Tibial nerve (tissue), 4 donors: ENCODE data around the gene TNFRSF13B. TPM values are rescaled to one million over a fixed set of nuclear protein-coding genes. Genes with fewer than 3 reads are reported as not detected.

Source experiments
- DNase-seq, 2 donors: peaks; one replicate each; pipeline ENCODE4 v3.0.0-alpha.2; 2019; ENCODE audit warnings: low spot score in 2 of 2
- H3K27ac ChIP-seq, 4 donors: fragments of 200-600 bp; sonication (generic) in 3 of 4; one replicate each; pipeline ENCODE4 v1.5.1; 2017 to 2019; ENCODE audit warnings: mild to moderate bottlenecking in 1 of 4
- H3K27me3 ChIP-seq, 2 donors: fragments of 200-600 bp; sonication (generic) in 1 of 2; one replicate each; pipeline versions ENCODE4 v1.5.1 to v1.6.0; 2017 to 2019
- H3K36me3 ChIP-seq, 3 donors: fragments of 200-600 bp; sonication (generic); one replicate each; pipeline ENCODE4 v1.5.1; 2018 to 2019
- H3K4me1 ChIP-seq, 4 donors: fragments of 200-600 bp; sonication (generic) in 3 of 4; one replicate each; pipeline ENCODE4 v1.5.1; 2017 to 2019
- H3K4me3 ChIP-seq, 4 donors: fragments of 200-600 bp; sonication (generic) in 3 of 4; one replicate each; pipeline ENCODE4 v1.5.1; 2017 to 2019; ENCODE audit warnings: mild to moderate bottlenecking in 1 of 4, moderate library complexity in 1 of 4
- H3K9me3 ChIP-seq, 4 donors: fragments of 200-600 bp; sonication (generic) in 3 of 4; one replicate each; pipeline ENCODE4 v1.5.1; 2017 to 2019
- EP300 ChIP-seq, 2 donors: sonication (generic); formaldehyde crosslinking; IDR thresholded peaks; one replicate each; pipeline ENCODE4 v1.6.1; 2017; ENCODE audit warnings: antibody characterized with exemption in 2 of 2, mild to moderate bottlenecking in 1 of 2
- POLR2A ChIP-seq, 2 donors: fragments of 450-650 bp; IDR thresholded peaks; one replicate each; pipeline ENCODE4 v1.6.1; 2017; ENCODE audit warnings: antibody characterized with exemption in 2 of 2, mild to moderate bottlenecking in 2 of 2, moderate library complexity in 2 of 2
- WGBS, 2 donors: methylation state at CpG; one replicate each; pipeline ENCODE4 v1.1.5; 2018; 5-methylcytosine and 5-hydroxymethylcytosine counted together
- total RNA-seq, 4 donors: library from RNA; depleted of rRNA; stranded (reverse); fragments of >200 nt; gene quantifications; one replicate each; pipeline ENCODE4 v1.1.0, GENCODE V29; 2016
- TF ChIP-seq, protein P1 (sequence below), 5 experiments: fragments of 200-600 bp in 3 of 5; fragments of 450-650 bp in 2 of 5; sonication (generic) in 3 of 5; IDR thresholded peaks; one replicate each; pipeline ENCODE4 v1.5.1; 2016 to 2019; ENCODE audit warnings: antibody characterized with exemption in 5 of 5, mild to moderate bottlenecking in 3 of 5, moderate library complexity in 2 of 5

TNFRSF13B gene
- total RNA-seq, 4 donors from 2014 or later, result not detected

DNA sequence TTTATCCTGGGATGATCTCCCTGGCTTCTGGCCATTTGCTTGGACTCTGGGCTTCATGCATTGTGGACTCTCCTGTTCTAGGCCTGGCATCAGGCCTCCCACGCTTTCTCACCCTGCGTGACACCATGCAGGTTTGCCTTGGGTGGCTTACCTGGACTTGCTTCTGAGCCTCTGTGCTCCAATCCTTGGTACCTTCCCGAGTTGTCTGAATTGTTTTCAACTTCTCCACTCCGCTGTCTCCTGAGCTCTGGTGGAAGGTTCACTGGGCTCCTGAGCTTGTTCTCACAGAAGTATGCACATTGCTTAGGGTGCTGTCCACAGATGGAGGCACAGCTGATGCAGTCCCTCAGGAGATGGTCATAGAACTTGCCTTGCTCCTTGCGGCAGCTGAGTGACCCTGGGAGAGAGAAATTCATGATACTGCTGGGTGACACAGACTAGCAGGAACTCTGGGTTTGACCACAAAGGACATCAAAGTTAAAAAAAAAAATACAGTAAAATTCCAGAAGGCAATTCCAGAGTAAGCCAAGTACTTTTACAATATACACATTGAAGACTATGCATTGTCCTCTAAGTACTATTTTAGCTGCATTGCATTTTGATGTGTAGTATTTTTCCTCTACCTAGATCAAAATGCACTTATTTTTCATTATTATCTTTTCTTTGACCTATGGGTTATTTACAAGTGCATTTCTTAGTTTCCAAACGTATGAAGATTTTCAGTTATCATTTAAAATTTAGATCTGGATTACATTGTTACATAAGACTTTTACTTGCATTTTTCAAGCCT is 23.1 kb downstream of the TNFRSF13B start:
- H3K36me3 ChIP-seq, result no peaks in the 10 kb centered on the region
- TF ChIP-seq, protein P1, sequence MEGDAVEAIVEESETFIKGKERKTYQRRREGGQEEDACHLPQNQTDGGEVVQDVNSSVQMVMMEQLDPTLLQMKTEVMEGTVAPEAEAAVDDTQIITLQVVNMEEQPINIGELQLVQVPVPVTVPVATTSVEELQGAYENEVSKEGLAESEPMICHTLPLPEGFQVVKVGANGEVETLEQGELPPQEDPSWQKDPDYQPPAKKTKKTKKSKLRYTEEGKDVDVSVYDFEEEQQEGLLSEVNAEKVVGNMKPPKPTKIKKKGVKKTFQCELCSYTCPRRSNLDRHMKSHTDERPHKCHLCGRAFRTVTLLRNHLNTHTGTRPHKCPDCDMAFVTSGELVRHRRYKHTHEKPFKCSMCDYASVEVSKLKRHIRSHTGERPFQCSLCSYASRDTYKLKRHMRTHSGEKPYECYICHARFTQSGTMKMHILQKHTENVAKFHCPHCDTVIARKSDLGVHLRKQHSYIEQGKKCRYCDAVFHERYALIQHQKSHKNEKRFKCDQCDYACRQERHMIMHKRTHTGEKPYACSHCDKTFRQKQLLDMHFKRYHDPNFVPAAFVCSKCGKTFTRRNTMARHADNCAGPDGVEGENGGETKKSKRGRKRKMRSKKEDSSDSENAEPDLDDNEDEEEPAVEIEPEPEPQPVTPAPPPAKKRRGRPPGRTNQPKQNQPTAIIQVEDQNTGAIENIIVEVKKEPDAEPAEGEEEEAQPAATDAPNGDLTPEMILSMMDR (IDR thresholded peaks at IDR 0.05), result no peak
- TF ChIP-seq POLR2A (IDR thresholded peaks at IDR 0.05), result no peak
- TF ChIP-seq EP300 (IDR thresholded peaks at IDR 0.05), result no peak
- peaks cover 0 to 5% of the 10 kb centered on the region in 2 donors for H3K27me3 ChIP-seq
- H3K4me3 ChIP-seq, result no peak overlapping the region
- no peaks in the 10 kb centered on the region for H3K4me1 ChIP-seq
- DNase-seq, result no peak
- no peak overlapping the region for H3K27ac ChIP-seq
- peaks cover 0 to 27% (median 3%) of the 10 kb centered on the region in 4 donors for H3K9me3 ChIP-seq
- 92 to 93% methylated on average over 6 of the region's 6 CpGs for WGBS, 2 donors

DNA sequence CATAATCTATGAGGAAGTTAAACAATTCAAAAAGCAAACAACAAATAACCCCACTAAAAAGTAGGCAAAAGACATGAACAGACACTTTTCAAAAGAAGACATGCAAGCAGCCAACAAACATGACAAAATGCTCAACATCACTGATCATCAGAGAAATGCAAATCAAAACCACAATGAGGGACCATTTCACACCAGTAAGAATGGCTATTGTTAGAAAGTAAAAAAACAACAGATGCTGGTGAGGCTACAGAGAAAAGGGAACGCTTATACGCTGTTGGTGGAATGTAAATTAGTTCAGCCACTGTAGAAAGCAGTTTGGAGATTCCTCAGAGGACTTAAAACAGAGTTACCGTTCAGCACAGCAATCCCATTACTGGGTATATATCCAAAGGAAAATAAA is 24.4 kb downstream of the TNFRSF13B start:
- no peak for DNase-seq
- WGBS, 2 donors, result 44 to 74% methylated on average over 3 of the region's 3 CpGs
- H3K9me3 ChIP-seq, result peaks cover 0 to 27% (median 3%) of the 10 kb centered on the region in 4 donors
- no peak overlapping the region for H3K4me3 ChIP-seq
- no peaks in the 10 kb centered on the region for H3K36me3 ChIP-seq
- peaks cover 0 to 5% of the 10 kb centered on the region in 2 donors for H3K27me3 ChIP-seq
- H3K4me1 ChIP-seq, result no peaks in the 10 kb centered on the region
- H3K27ac ChIP-seq, result no peak overlapping the region
- TF ChIP-seq, protein P1 (IDR thresholded peaks at IDR 0.05), result no peak
- TF ChIP-seq POLR2A (IDR thresholded peaks at IDR 0.05) (no peak), EP300 (IDR thresholded peaks at IDR 0.05) (no peak)

DNA sequence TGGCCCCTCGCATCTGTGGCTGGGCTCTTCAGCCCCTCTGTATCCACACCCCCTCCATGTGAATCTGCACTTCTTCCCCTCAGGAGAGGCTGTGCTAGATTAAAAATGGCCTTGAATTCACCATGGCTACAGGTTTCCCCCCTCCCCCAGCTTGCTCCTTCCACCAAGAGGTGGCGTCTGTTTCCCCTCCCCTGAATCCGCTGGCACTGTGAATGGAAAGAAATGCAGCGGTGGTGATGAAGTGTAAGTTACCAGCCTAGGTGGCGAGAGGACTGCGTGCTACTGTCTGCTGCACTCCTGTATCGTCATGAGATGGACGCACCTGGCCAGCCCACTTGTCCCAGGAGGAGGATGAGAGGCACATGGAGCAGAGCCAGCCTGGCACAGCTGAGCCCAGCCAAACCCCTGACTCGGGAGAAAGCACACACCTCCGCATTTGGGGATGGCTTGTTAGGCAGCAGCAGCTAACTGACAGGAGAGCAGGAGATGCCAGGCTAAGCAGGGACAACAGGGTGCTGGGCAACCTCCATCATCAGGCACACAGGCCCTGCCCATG is 26.2 kb downstream of the TNFRSF13B start:
- Histone ChIP-seq H3K27ac (no peak overlapping the region), H3K27me3 (peaks cover 0 to 5% of the 10 kb centered on the region in 2 donors), H3K9me3 (peaks cover 0 to 27% (median 3%) of the 10 kb centered on the region in 4 donors), H3K36me3 (no peaks in the 10 kb centered on the region), H3K4me1 (peaks cover 0 to 5% (median 0%) of the 10 kb centered on the region in 4 donors), H3K4me3 (no peak overlapping the region)
- TF ChIP-seq, protein P1 (IDR thresholded peaks at IDR 0.05), result no peak
- TF ChIP-seq EP300 (IDR thresholded peaks at IDR 0.05) (no peak), POLR2A (IDR thresholded peaks at IDR 0.05) (no peak)
- 56 to 58% methylated on average over 10 of the region's 10 CpGs for WGBS, 2 donors
- no peak for DNase-seq

DNA sequence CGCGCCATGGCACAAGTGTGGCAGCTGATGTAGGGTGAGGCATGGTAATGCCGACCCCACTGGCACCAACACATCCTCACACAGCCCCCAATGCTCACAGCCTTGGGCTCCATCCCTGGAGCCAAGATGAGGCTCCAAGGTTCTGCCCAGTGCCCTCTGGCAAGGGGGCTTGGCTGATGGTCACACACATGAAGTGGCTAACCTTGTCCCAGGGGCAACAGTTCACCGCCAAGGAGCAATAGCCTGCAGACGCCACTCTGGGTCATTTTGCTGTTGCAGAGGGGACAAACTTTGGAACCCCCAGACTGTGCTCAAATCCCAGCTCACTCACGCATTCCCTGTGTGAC is 26.8 kb downstream of the TNFRSF13B start:
- DNase-seq, result no peak
- H3K4me3 ChIP-seq, result no peak overlapping the region
- peaks cover 0 to 5% (median 0%) of the 10 kb centered on the region in 4 donors for H3K4me1 ChIP-seq
- no peaks in the 10 kb centered on the region for H3K36me3 ChIP-seq
- H3K27me3 ChIP-seq, result peaks cover 0 to 5% of the 10 kb centered on the region in 2 donors
- 75 to 85% methylated on average over 4 to 6 of the region's 6 CpGs for WGBS, 2 donors
- H3K27ac ChIP-seq, result no peak overlapping the region
- H3K9me3 ChIP-seq, result peaks cover 0 to 26% (median 3%) of the 10 kb centered on the region in 4 donors
- TF ChIP-seq, protein P1 (IDR thresholded peaks at IDR 0.05), result no peak
- TF ChIP-seq POLR2A (IDR thresholded peaks at IDR 0.05) (no peak), EP300 (IDR thresholded peaks at IDR 0.05) (no peak)
